B cell (primary cell): ENCODE data around the gene RBM34.

Source experiments
- CTCF ChIP-seq: fragments of 200-600 bp; IDR thresholded peaks from one replicate; pipeline ENCODE4 v1.8.0; 2022; ENCODE audit warnings: antibody characterized with exemption, mild to moderate bottlenecking
- EZH2 ChIP-seq: IDR thresholded peaks from 2 replicates; pipeline ENCODE4 v1.6.1; 2012; ENCODE audit warnings: borderline replicate concordance, low read depth, mild to moderate bottlenecking, moderate library complexity, low read length; ENCODE audit not compliant: insufficient read depth, poor library complexity, severe bottlenecking

- TF ChIP-seq CTCF: no peak
- TF ChIP-seq EZH2: no peak
These were observed 36.9 kb downstream of the RBM34 start for GRCh38 chr1:235124111-235124510.
